Measurements from ENCODE around the gene DHX29.

The DHX29 gene

DNA sequence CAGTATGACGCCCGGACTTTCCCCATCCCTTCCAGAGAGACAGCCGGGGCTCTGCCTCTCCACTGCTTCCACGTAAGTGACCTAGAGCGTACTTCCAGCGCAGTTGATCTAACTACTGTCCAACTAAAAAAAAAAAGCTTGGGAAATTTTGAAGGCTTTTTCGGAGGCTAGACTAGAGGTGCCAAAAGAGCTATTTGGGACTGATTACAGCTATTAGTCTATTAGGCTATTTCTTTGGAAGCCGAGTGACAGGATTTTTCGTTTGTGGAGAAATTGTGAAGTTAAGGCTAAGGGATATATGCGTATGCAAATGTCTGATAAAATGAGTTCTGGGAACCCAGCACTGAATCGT is 75.6 kb downstream of the DHX29 start:
- no peak for DNase-seq (ENCODE audit: low read depth)

DNA sequence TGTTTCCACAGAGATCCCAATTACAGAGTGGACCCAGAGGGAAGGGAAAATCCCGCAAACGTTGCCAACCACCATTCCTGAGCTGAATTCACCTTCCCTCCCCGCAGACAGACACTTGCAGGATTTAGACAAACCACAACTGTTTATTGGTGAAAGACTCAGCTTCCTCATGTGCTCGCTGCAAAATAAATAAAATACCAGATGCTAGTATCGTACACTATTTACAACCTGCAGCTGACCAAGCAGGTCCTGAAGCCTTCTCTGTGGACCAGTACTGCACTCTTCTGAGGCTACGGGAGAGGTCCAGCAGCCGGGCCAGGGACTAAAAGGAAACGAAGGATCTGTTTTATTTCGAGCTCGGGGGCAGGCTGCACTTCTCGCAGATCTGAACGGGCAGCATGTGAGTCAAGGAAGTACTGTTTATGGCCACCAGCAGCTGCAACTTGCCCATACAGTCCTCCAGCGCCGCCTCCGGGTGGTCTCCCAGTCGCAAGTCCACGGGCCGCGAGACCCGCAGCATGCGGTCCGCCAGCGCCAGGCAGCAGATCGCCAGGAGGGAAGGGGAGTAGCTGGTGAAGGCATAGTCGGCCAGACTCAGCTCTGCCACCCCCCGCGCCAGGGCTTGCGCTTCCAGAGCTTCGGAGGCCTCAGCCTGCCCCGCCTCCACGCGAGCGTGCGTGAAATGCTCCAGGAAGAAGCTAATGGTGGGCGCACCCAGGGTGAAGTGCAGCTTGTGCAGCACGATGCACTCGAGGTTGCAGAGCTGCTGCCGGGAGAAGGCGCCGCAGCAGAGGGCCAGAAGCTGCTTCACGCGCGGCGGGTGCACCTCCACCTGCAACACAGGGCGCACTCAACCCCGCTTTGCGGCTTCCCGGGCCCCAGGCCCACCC is 76.2 kb downstream of the DHX29 start:
- no peak for DNase-seq (ENCODE audit: low read depth)

DNA sequence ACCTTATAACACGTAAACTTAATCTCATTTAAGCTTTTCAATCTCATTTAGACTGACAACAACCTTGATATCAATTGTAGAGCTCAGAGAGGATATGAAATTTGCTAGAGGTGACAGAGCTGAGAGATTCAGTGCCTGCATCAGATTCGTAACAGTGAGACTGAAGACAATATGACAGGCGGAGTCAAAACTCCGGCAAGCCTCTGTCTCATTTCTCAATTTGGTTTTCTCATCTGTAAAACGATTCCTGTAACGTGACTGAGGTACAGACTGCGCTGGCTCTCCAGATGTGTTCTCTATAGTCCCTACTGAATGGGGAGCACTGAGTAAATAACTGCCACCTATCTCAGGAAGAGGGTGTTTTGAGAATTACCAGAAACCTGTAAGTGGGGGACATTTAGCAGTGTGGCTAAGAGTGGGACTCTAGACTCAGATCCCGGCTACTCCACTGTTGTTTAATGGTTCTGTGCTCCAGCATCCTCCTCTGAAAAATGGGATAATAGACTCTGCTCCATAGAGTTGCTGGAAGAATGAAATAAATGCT is 77.3 kb downstream of the DHX29 start:
- DNase-seq (ENCODE audit: low read depth): no peak

DNA sequence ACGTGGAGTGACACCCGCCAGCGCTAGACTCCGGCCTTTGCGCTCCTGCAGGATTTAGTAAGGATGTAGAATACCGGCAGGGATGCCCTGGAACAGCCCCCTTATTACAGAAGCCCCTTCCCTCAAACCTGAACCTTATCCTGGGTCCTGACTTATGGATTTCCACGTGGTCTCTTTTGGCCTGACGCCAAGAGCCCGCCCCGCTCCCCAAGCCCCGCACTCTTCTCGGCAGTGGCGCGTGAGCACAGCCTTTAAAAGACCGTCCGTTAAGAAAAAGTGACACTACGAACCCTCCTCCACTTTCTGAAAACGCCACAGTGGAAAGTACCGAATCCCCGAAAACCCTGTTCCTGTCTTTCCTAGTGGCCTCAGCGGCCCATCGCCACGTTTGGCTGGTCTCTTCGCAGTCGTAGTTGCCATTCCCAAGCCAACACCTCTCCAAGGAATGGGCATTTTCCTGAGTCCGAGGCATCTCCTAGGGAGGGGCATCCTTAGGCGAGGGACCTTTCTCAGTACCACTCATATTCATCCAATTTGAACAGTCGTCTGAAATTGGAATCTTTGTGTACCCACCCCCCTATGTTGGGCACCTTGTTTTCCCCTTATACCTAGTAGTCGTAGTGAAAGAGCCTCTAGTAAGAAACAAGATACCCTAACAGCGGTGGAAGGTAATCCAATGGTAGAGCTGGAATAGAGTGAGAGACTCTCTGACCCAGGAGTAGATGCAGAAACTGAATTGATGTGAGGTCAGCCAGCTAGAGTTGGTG is 79.6 kb downstream of the DHX29 start:
- DNase-seq (ENCODE audit: low read depth): no peak

DNA sequence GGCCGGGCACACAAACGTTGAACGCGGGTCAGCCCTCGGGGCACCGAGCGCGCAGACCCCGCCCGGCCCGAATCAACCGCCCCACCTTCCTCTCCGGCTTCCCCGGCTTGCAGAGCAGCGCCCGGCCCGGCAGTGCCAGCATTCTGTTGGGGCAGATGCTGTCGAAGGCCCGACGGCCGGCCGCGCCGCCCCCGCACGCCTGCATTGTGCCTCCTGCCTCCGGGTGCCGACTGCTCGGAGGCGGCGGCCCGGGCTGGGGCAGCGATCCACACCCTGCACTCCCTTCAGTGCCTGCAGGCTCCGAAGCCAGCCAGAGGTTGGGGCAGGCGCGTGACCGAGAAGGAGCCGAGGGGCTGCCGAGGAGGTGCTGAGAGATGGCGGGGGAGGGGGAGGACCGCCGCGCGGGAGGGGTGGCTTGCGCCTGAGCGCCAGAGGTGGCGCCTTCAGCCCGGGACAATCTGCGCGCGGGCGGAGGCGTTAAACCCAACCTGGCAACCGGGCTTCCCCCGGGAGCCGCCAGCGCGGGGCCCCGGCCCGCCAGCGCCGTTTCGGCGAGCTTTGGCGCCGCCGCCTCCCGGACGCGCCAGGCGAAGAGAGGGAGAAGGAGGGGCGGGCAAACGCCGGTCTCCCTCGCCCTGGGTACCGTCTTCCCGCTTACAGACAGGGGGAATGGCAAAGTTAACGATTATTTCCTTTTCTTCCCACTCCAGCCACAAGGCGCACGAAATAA is 80.4 kb downstream of the DHX29 start, which contains the start of gene MCIDAS:
Gene MCIDAS (minus strand): TSS at position 382 of the 730 bp plus-strand sequence. CDS start 177 bp downstream, at position 205.
- DNase-seq (ENCODE audit: low read depth): peak; percentile 65

DNA sequence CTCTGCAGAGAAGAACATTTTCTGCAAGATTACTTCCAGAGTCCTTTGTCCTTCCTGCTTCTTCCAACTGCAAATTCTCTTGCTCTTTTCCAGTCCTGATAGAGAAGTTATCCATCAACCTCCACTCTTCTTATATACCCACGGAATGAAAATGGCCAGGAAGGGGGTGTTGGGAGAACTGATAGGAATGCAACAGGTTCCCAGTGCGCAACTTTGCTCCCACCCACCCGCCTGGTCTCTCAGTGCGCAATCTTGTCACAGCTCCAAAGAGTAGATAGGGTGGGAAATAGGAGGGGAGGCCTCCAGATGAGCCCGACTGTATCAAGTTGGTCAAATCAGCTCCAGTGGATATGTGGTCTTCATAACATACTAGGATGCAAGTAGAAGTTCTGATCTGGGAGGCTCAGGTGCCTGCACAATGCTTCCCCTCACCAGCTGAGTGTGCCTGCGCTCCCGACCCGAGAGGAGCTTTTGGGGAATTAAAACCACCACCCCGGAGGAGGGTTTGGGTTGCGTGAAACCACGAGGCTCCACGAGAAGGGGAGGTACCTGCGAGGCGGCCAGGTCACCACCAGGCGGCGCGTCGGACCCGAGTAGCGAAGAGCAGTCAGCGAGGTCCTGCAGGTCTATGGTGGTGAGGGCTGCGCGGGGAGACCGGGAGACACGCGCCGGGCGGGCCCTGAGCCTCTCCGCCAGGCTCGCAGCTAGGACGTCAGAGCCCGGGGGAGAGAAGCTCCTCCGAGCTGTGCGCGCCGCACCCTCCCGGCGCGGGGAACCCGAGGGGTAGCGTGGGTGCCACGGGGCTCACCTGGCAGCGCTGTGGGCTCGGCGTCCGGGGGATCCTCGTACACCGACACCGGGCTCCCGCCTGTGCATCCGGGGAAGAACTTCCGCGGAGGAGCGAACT is 81.2 kb downstream of the DHX29 start:
- DNase-seq (ENCODE audit: low read depth): peak; percentile 73

DNA sequence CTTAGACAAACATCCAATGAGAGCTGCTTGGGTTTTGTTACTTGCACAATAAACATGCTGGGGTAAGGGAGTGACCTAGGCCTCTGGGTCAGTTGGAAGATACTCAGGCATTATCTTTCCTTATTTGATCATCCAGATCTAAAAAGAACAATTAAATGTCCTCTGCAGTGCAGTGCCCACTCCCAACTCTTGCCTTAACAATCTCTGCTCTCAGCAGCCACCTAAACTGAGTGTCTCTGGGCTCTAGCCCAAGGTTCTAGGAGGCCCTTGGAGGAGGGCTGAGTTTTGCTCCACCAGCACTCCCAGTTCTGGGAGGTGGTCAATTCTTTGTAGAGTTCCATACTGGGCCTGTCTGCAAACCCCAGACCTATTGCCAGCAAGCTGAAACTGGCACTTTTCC is 82.1 kb downstream of the DHX29 start:
- DNase-seq (ENCODE audit: low read depth): no peak

DNA sequence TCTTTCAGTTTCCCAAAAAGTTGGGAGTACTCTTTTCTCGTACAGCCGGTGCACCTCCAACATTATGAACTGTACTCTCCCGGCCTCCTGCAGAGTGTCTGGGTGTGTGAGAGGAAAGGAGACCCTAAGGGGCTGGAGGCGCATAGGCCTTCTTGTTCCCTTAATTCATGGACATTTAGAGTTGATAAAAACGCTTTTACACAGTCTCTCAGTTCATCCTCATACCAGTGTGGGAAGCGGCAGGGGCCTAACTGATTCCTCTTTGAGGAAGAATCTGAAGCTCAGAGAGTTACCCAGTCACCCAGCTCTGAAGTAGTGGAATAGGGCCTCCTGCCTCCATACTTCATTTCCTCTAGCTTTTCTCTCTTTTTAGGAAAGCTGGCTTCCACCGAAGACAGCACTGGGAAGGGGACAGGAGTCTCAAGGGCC is 83.7 kb downstream of the DHX29 start:
- DNase-seq (ENCODE audit: low read depth): no peak

DNA sequence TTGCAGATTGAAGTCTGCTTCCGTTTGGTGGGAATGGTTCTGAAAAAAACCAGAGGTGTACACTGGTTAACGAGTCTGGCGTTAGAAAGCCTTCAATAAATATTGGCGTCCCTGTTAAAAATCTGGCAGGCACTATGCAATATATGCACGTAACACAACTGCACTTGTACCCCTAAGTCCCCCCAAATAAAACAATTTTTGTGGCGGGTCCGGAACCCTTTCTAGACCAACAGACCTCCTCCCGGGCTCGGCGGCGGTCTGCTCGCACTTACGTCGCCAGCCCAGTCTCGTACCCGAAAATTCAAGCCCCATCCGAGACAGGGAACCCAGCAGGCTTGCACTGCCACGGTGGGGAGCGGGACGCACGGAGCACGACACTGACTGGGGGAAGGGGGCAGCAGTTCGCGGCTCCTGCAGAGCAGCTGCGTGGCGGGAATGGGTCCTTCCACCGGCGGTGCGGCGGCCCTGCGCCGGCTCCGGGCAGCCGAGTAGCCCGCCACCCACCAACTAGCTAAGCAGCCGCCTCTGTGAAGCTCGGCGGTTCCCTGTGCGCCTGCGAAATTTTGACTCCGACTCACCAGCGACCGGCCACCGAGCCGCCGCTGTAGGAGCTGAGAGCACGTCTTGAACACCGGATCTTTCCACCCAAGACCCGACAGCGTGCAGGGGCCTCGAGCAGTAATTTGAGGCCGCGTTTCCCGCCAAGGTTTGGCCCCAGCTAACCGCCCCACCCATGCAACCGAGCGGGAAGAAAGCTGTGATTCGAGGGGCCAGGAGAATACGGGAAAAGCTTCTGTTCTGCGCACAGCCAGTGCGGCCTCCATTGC is 84.3 kb downstream of the DHX29 start:
- DNase-seq (ENCODE audit: low read depth): no peak

DNA sequence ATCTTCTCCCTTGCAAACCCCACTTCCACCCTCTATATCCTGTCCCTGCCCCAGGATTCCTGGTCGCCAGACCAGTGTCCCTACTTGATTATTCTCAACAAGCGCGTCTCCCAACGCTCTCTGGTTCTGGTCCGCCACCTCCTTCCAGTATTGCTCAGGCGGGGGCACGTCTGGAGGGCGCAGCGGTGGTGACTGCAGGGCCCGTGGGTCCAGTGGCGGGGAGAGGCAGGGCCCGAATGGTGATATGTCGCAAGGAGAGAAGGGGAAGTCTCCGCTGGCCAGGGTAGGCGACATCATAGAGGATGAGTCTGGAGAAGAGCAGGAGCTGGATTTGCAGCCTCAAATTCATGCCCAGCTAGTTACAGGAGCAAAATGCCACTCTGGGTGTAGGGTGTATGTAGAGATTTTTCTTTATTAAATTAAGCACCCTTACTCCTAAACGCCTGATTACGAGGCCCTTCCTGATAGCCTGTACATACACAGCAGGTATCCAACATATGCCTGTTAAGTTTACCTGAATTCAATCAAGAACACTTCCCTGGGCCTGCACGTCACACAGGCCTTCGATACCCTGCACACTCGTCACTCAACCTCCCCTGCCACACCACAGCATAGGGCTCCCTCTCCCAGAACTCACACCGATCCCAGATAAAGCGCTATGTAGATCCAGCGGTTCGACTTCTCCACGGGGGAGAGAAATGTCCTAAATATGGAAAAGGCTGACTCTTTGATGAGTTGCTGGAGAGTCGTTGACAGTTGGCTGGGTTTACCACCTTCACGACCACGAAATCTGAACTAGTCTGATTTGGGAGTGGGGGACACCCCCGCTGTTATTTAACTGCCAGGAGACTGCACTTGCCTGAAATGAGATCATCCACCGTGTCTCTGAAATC is 85.2 kb downstream of the DHX29 start:
- DNase-seq (ENCODE audit: low read depth): no peak

DNA sequence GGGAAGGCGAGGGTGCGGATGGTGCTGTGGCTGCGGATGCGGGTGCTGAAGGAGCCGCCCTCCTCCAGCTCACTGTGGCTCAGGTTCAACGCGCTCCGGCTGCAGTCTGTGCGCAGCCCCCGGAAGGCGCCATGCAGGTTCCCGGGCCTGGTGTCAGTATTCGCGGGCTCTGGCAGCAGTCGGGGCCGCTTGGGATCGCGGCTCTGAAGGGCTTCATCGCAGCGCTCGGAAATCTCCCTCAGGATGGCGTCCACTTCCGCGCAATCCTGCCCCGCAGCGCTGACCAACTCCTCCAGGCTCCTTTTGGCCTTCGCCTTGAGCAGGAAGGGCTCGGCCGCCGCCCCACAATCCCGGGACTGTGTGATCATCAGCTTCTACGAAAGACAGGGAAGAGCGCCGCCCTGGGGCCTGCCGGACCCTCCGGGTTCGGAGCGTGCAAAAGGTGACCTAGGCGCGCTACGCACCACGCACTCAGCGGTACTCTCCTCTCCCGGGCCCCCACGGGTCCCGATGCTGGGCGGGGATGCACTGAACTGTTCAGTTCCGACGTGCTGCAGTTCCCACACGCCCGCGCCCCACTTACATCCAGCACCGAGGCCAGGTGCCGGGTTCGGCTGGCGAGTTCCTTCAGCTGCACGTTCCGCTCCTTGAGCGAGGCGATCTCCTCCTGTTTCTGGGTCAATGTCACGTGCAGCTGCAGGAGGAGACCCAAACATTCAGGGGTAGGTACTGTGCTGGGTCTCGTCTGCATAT is 86.9 kb downstream of the DHX29 start:
- no peak for DNase-seq (ENCODE audit: low read depth)

DNA sequence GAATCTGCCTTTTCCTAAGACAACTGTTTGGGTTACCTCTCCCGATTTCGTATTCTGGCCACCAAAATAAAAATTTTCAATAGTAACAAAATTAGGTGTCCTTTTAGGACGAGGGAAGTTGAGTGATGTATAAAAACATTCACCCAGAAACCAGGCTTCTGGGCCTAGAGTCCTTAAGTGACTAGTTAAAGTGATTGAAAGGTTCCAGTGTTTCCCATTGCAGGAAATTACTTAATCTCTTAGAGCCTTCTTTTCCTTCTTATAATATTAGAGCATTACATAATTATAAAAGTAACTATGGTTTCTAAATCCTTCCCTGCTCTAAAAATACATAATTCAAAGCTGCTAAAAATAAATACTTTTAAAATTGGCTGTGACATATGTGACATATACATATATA is 87.7 kb downstream of the DHX29 start:
- DNase-seq (ENCODE audit: low read depth): no peak

DNA sequence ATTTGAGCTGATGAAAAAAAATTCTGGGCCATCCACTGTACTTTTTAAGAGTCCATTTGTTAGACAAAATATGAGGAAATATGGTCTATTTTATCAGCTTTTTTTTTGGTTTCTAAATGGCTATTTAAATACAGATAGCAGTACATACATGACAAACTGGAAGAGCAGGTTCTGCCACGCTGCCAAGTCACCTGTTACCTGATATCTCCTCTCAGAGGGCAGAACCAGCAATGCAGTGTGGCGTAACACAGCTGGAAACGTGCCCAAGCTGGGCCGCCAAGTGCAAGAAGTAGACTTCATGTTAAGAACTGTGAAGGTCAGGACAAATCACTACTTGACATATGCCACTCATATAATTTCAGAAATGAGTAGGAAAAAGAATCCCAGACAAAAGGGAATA is 88.5 kb downstream of the DHX29 start:
- DNase-seq (ENCODE audit: low read depth): no peak

DNA sequence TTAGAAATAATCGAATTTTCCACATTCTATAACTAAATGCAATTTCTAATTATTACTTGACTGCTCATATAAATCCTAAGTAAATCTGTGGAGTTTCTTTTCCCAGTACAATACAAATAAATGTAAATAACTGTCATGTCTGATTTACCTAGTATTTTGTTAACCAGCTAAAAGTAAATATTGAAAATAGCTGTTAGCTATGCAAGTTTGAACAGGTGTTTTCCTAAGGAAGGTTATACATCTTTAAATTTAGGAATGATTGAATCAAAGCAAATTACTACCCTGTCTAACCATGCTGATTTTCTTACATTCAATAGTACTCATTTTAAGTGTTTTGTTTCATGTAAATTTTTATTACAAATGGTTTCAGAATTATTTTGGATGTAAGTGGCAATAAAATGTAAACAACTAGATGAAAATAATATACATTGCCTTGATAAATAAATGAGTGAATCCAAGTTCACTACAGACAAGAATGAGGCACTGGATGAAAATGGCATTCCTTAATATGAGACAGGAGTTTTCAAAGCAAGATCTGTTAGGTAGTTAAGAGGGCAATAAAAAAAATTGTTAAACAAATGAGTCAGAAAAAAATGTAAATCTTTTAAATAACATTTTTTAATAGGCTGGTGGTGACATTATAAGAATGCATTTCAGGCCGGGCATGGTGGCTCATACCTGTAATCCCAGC is 96.2 kb downstream of the DHX29 start:
- DNase-seq (ENCODE audit: low read depth): no peak

All from activated T-cell treated with anti-CD3 and anti-CD28 coated beads for 48 hours (primary cell).